ENCODE results near the gene IKZF1.

IKZF1 gene

DNA sequence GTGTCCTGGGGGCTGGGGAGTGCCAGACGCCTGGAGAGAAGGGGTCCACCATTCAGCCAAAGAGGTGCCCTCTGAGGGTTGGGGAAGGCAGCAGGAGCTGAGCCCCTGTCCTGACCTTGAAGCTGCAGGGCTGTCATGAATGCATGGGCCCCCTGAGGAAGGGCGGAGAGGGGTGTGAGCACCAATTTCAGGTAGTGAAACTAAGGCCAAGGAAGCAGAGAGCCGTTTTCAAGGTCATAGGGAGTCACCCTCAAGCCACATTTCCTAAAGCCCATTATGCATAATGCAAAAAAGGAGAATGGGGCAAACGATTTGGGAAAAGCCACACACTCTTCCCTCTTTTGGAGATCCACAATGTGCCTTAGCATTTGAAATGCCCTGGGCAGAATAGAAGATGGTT is 108.5 kb downstream of the IKZF1 start:
- DNase-seq (ENCODE audit: low read depth) = no peak

DNA sequence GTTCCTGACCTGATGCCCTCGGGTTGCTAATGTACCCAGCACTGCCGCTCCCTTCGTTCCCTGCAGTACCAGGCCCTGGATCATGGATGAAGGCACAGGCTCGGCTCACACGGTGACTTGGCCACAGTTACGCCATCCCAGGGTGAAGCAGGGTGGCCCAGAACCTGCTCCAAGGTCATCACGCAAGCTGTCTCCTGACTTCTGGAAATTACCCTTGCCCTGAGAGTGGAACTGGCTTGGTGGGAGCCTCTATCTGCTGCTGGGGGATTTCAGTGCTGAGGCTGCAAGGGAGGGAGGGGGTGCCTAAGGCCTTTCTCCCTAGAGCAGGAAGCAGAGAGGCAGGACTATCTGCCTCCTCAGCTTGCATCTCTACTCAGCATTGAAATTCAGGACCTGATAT is 109.0 kb downstream of the IKZF1 start:
- DNase-seq (ENCODE audit: low read depth) = no peak

DNA sequence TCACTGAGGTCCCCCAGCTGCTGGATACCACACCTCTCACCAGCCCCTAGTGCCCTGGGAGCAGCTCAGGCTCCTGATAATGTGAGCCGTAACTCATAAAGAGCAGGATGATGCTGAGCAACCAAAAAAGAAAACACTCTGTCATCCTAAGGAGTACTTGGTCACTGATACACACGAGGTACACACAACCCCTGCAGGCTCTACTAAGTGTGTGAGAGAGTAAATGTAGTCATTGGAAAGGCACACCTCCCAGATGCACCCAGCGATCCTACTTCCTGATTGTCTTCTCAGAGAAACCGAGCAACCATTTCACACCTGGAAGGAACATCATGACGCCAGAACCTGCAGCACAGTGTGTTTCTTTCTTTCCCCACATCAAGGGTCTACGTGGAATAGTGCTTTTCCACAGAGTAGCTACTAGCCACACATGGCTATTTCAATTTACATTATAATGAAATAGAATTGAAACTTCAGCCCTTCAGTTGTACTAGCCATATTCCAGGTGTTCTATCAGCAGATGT is 111.4 kb downstream of the IKZF1 start:
- no peak for DNase-seq (ENCODE audit: low read depth)

DNA sequence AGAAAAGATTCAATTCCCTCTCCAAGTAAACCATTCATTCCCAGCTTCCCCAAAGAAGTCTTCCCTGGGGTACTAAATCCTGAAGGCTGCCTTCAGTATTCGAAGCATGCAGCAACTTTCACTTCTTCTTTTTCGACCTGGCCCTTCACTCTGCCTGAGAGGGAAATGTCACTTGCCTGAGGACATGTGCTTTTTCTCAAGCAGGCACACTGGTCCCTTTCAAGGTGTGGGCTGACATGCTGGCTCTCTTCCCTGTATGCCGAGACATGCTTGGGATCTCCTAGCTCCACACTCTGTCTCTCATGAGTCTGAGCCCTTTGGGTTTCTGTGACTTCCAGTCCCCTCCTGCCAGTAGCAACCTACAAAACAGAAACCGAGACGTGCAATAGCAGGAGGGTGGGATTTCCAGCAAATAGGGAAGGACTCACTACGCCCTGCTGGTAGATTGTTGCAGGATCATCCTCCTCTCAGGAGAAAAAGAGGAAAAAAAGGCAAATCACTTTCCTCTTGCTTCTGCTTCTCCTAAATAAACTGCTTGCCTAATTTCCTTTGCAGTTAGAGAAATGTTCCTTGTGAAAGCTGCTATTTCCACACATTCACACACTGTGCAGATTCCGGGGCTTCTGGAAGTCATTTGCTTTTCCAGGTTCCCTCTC is 112.1 kb downstream of the IKZF1 start:
- DNase-seq (ENCODE audit: low read depth) = no peak

DNA sequence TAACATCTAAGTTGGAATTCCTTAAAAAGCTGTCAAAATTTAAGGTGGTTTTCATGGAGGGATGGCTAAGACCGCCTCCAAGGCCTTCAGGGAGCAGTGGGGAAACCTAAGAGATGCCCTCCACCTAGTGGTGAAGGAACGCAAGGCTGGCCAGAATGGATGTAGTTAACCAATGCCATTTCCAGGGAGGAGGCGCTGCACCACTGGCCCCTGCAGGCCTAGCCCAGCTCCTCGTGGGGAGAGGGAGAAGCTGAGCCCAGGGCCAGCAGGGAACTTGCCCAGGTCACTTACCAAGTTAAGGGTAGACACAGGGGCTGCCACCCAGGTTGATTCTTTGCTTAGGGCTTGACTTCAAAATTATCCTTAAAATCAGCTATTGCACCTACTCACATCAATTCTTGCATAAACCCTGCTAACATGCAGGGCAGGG is 113.6 kb downstream of the IKZF1 start:
- DNase-seq (ENCODE audit: low read depth) = peak; percentile 51

DNA sequence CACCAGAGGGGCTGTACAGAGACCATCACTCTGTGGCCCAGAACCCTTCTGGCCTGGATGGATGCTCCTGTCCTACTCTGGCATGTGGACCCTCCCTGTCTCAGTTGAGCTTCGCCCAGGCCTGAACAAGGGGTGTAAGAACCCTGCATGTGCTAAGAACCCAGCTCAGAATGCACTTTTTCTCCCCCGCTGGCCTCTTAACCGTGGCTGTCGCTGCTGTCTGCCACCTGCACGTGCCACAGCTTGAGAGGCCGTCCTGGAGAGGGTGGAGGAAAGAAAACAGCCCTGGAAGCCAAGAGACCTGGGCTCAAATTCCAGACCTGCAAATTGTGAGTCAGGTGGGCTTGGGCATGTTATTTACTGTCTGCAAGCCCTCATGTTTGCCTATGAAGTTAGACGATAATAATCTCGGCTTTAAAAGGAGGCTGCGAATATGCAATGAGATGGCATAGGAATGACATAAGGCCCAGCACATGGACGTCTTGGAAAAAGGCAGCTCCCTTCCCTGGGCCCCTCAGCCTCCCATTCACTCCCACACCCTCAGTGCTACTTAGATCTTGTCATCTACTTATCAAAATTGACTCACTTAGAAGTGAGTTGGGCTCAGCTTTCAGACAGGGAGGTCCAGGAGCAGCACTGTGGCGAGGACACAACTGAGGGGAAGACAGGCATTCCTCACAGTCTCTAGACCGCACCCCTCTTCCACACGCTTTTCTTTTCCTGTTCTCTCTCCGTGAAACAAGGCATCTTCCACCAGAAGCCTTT is 114.2 kb downstream of the IKZF1 start:
- DNase-seq (ENCODE audit: low read depth) = no peak

DNA sequence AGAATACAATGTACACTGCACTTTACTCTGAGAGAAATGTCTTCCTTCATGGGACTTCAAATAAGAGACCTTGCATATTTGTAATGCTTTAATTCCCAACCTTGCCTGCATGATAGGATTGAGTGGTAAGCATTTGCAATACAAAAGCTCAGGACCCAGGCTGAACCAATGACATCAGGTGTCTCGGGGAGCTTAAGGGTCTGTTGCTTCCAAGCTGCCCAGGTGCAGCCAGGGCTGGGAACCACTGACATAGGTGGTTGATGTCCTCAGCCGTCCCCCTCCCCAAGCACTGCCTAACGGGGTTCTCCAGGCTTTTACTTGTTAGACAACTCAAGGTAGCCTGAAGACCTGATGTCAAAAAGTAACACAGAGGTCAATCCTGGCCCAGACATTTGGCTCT is 116.5 kb downstream of the IKZF1 start:
- no peak for DNase-seq (ENCODE audit: low read depth)

DNA sequence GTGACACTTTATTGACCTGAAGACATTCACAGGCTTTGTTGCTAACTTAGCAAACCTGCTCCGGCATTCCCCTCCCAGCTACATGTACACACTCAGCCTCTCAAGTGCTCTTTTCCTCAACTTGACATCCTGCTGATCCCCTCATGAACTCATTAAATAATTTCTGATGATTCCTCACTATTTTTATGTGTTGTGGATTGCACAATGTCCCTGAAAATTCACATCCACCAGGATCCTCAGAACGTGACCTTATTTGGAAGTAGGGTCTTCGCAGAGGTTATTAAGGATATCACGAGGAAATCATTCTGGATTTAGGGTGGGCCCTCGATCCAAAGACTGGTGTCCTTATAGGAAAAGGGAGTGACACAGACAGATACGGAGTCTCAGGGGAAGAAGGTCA is 118.3 kb downstream of the IKZF1 start:
- no peak for DNase-seq (ENCODE audit: low read depth)

DNA sequence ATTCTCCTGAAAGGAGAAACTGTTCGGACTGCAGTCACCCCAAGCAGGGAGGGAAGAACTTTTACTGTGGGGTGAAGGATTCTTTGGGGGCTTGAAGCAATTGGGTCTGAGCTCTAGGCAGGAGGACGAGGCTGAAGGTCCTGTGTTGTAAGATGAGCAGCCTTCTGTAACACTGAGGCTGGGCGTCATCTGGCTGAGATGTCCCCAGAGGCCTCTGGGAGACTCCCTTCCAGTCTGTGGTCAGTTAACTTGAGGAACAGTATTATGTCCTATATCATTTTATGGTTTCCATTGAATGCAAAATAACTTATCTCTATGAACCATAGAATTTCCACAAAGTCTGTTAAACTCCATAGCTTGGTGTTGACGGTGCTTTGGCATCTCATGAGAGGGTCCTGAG is 119.3 kb downstream of the IKZF1 start:
- no peak for DNase-seq (ENCODE audit: low read depth)

DNA sequence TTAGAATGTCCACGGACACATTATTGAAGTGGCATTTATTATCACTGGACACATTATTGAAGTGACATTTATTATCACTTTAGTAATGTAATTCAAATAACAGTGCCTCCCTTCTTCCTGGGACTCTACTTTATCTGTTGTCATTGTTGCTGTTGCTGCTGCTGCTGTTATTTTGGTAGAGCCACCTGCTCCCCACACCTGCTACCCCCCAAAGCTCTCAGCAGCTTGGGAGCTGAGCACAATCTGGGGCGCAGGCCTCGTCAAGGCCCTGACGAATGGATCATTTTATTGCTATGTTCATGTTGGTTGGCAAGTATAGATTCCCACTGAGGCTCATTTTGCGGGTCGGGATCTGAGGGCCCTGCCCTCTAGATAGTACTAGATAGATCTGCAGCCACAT is 120.8 kb downstream of the IKZF1 start:
- DNase-seq (ENCODE audit: low read depth) = no peak

DNA sequence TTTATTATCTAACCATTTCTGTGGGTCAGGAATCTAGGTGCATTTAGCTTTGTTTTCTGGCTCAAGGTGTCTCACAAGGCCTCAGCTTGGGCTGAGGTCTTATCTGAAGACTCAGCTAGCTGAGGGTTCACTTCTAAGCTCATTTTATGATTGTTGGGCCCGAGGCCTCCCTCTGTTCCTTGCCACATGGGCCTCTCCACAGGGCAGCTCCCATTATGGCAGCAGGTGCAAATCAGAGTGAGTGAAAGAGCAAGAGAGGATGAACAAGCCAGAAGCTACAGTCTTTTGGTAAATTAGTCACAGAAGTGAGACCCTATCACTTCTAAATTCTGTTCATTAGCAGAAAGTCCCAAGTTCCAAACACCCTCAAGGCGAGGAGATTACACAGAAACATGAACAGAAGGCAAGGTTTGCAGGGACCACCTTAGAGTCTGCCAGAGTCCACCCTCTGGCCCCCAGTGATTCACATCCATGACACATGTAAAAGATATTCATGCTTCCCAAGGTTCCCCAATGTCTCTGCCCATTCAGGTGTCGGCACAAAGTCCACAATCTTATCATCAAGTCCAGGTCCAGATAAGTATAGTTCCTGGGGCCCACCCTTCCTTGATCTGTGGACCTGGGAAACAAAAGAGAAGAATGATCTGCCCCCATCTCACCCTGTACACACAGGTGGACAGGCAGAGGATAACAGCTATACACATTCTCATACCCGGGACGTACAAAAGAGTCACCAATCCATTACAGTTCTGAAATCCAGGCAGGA is 121.9 kb downstream of the IKZF1 start:
- DNase-seq (ENCODE audit: low read depth) = no peak

DNA sequence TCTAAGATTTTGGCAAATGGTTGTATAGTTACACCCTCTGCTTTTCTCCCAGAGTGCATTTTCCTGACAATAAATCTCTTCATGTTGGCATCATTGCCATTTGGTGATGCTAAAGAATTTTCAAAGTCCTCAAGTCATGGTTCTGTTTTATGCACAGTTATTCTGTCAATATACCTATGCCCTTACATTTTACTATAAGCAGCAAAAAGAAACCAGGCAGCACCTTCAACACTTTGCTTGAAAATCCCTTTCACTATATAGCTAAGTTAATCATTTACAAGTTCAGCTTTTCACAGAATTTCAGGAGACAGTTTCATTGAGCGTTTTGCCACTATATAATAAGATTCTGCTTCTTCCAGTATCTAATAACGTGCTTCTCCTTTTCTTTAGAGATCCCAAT is 123.0 kb downstream of the IKZF1 start:
- DNase-seq (ENCODE audit: low read depth) = no peak

DNA sequence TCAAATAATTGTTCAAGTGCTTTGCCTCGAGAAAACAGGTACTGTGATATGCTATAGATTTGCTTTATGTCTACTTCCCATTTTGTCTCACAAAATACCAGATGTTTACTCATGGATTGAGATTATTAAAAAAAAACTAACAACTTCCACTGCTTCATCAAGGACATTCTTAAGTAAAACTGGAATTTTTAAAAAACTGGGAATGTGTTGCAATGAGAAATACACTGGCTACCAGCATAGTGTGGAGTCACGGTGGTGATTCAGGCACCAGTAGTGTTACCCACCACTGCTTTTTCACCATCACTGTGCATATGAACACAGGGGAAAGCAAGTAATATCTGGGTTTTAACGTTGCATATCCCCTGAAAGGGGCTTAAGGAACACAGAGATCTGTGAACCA is 124.4 kb downstream of the IKZF1 start:
- no peak for DNase-seq (ENCODE audit: low read depth)

DNA sequence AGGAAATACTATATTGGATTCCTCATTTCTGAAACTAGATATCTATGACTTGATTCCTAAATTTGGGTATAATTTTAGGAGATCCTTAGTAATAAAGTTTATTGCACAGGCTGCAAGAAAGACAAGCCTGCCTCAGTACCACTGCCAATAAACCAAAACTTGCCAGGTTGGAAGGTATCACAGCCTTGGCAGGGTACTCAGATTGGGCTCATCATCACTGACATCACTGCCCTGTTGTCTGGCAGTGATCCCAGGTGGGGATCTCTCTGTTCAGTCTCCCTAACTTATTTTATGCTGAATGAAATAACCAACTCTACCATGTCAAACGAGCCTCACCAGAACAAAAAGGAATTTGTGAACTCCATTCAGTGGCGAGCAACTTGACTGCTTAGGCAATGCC is 126.8 kb downstream of the IKZF1 start:
- no peak for DNase-seq (ENCODE audit: low read depth)

DNA sequence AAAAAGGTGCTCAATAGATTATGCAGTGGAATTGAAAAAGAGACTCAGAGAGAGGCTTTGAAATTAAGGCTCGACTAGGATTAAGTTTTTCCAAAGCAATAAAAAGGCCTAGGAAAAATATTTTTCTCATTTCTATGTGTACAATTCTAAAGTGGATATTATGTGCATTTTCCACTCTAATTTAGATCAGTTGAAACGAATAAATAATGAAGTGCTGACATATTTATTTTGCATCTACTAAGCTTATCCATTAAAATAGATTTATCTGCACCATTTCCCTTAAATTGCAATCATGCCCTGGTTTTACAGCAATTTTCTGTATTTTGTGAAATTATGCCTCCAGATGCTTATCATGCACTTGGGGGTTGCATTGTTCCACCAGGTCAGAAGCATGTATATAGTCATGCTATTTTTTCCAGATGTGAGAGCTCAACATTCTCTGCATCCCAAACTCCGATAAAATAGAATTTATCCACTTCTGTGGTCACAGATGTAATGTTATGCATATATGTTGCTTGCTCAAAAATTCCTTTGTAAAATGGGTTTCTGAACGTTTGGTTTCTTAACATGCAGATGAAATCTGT is 127.3 kb downstream of the IKZF1 start:
- DNase-seq (ENCODE audit: low read depth) = no peak

DNA sequence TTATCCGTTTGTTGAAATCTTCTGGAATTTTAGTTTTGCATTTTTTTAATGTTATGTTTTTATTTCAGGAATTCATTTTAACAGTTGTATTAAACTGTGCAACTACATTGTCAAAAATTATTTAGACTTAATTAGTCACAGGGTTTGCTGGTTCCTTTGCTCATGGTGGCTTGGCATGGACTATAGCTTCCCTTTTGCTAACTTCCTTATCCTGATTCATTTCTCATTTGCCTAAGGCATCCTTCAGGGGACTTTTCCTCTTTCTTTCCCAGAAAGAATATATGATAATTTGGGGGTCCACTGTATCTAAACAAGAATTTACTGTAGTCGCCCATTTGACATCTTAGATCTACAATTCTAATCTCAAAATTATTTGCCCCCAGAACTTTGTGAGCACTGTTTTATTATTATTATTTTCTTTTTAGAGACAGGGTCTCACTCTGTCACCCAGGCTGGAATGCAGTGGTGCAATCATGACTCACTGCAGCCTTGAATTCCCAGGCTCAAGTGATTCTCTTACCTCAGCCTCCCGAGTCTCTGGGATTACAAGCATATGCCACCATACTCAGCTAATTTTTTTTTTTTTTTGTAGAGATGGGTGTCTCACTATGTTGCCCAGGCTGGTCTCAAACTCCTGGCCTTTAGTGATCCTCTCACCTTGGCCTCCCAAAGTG is 131.8 kb downstream of the IKZF1 start:
- no peak for DNase-seq (ENCODE audit: low read depth)

DNA sequence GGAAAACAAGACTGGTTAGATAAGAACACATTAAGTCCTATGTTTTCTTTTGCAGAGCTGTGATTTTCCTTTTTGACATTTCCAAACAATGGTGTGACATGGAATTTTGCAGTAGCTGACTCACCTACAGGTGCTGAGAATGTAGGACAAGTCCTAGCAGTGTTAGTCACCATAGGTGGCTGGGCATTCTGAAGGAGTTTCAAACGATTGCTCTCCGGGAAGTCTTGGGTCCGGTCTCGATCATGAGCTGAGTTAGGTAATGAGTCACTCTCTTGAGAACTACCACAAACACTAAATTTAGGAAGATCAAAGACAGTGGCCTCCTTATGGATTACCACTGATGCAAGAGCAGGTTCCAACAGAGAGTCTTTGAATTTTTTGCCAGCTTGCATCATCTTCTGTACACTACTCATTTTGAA is 142.0 kb downstream of the IKZF1 start:
- DNase-seq (ENCODE audit: low read depth) = no peak

DNA sequence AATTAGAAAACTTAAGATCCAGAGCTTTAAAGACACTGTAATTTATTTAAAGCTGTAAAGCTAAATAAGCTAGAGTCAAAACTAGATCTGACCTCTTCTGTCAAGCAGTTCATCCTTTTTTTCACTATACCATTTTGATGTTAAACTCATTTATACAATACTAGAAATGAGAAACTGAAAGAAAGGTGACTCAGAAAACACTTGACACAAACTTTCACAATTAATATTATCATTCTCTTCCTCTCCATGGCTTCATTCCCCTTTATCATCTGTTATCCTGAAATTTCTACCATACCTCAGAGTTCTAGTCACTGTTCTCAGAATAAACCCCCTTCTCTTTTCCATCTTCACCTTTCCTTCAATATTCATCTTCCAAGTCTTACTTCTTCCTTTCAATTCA is 144.3 kb downstream of the IKZF1 start:
- no peak for DNase-seq (ENCODE audit: low read depth)

DNA sequence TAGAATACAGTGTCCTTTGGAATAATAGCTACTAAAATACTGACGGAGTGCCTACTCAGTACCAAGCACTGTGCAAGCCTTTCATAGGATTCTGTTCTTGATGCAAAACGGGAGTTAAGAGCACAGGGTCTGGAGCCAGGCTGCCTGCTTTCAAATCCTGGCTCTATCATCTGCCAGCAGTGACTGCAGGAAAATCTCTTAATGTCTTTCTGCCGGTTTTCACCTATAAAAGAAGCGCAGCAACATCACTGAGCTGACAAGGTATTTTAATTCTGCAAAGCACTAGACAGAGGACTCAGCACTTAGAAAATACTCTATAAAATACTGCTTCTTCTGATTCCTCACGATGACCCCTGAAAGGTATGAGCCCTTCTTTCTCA is 145.0 kb downstream of the IKZF1 start:
- no peak for DNase-seq (ENCODE audit: low read depth)

DNA sequence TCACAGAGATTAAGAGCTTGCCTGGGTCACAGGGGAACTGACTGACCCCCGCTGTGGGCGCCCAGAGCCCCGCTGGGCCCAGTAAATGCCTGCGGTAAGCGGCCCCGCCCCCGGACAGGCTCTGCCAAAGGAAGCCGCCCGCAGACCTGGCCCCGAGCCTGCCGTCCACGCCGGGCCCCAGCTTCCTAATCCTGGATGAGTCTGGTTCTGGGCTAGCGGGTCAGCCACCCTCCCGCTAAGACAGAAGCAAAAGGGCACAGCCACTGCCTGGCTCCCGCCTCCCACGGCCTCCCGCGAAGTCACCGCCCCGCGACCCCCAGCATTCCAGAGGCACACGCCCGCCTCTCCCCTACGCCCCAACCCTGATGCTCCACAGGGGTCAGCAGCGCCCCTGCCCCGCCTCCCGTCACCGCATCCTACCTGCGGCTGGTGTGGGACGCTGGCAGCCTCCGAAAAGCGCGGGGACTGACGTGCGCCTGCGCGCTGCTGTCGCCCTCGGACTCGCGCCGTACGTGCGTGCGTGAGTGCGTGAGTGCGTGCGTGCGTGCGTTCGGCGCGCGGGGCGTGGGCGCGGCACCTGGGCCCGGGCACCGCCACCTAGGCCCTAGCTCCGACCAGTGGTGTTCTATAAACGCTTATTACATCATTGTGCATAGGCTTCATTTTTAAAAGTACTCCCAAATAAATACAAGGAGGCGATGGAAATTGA is 145.5 kb downstream of the IKZF1 start, which contains the start of gene FIGNL1:
Gene FIGNL1 (minus strand): TSS at position 470 of the 709 bp plus-strand sequence. CDS start 3,063 bp downstream, outside the sequence.
- DNase-seq (ENCODE audit: low read depth) = peak; percentile 71

DNA sequence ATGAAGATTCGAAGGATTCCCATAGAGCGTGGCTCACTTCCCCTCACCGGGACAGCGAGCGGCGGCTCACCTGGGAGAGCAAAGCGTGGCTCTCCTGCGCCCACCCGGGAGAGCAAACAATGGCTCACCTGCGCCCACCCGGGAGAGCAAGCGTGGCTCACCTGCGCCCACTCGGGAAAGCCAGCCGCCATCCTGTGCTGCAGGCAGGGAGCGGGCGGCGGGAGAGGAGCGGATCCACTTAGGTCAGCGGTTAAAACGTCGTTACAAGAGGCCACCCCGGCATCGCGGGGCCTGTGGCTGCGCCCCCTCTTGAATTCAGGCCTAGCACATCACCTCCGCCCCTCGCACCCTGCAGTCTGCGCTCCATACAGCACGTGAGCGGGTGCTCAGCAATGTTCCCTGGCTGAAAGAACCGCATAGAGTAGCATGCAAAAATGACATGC is 146.1 kb downstream of the IKZF1 start:
- no peak for DNase-seq (ENCODE audit: low read depth)

Measured in activated gamma-delta T cell treated with anti-CD3 and anti-CD28 coated beads, Interleukin-2, amount 50 U/mL, for 16 hours (primary cell).